ELR (cell line): ENCODE data around the gene MAPK1IP1L.
"Not testable (repeated sequence)": the region's sequence is repeated elsewhere in the genome, so short reads cannot be mapped to it uniquely, and the experiment has no call there.

Source experiments
- DNase-seq: peaks from one replicate; pipeline ENCODE4 v3.0.0-alpha.2; 2015; ENCODE audit warnings: low read depth

MAPK1IP1L gene

DNA sequence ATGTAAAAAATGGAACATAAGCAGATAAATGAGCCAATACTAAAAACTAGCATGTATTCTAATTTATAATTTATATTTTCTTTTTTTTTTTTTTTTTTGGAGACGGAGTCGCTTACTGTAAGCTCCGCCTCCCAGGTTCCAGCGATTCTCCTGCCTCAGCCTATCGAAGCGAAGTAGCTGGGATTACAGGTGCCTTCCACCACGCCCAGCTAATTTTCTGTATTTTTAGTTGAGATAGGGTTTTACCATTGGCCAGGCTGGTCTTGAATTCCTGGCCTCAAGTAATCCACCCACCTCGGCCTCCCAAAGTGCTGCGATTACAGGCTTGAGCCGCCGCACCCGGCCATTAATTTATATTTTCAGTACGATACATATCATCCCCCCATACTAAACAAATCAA is 2.7 kb downstream of the MAPK1IP1L start:
- DNase-seq, result no peak

- DNase-seq, result no peak
These were observed 6.5 kb downstream of the MAPK1IP1L start for GRCh38 chr14:55057919-55058318.

DNA sequence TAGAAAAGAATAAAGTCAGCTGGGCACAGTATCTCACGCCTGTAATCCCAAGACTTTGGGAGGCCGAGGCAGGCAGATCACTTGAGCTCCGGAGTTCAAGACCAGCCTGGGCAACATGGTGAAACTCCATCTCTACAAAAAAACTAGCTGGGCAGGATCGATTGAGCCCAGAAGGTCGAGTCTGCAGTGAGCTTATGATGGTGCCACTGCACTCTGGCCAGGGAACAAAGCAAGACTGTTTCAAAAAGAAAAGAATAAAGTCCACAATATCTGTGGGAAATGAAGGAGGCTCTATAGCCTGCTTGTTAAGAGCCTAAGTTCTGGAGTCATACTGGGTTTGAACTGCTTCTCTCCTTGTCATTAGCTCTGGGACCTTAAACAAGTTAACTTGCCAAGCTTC is 7.9 kb downstream of the MAPK1IP1L start:
- DNase-seq, result no peak

DNA sequence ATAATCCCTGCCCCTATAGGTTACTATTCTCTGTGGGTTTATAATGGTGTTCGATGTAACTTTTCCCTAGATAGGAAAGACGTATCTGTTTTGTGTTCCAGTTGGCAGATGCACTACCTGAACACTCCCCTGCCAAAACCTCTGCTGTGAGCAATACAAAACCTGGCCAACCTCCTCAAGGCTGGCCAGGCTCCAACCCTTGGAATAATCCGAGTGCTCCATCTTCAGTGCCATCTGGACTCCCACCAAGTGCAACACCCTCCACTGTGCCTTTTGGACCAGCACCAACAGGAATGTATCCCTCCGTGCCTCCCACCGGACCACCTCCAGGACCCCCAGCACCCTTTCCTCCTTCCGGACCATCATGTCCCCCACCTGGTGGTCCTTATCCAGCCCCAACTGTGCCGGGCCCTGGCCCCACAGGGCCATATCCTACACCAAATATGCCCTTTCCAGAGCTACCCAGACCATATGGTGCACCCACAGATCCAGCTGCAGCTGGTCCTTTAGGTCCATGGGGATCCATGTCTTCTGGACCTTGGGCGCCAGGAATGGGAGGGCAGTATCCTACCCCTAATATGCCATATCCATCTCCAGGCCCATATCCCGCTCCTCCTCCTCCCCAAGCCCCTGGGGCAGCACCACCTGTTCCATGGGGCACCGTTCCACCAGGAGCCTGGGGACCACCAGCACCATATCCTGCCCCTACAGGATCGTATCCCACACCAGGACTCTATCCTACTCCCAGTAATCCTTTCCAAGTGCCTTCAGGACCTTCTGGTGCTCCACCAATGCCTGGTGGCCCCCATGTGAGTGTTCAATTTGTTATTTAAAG is 11.3 kb downstream of the MAPK1IP1L start:
- DNase-seq, result no peak

DNA sequence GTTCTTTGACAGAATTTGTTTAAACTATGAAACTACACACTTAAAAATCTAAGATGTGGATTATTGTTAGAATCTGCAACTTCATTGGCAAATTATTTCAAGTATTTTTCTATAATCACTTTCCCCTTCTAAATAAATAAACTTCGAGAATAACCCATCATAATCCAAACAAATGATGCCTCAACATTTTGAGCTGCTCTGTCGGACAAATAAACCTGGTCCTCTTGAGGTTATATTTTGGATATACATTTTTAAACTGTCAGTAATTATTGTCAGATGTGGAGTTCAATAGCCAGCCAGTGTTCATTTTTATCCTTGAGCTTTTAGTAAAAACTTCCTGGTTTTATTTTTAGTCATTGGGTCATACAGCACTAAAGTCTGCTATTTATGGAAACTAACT is 13.4 kb downstream of the MAPK1IP1L start:
- DNase-seq, result not testable (repeated sequence)

- DNase-seq, result no peak
These were observed 14.0 kb downstream of the MAPK1IP1L start for GRCh38 chr14:55065411-55065810.

DNA sequence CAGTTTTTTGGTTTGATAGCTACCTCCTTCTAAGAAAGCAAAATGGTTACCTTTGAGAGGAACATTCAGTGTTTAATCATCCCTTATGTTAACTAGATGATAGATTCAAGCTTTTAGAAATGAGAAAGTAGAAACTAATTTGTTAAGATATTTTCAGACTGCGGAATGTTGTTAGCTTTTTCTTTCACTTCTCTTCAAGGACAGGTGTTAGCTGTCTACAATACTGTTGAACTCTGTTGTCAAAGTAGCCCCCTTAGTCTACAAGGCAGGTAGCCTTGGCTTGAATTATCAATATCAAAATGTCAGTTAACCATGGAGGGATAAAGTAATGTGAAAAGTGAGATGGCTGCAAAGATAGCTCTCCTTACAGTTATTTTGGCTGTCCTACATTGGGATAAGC is 14.8 kb downstream of the MAPK1IP1L start:
- no peak for DNase-seq

DNA sequence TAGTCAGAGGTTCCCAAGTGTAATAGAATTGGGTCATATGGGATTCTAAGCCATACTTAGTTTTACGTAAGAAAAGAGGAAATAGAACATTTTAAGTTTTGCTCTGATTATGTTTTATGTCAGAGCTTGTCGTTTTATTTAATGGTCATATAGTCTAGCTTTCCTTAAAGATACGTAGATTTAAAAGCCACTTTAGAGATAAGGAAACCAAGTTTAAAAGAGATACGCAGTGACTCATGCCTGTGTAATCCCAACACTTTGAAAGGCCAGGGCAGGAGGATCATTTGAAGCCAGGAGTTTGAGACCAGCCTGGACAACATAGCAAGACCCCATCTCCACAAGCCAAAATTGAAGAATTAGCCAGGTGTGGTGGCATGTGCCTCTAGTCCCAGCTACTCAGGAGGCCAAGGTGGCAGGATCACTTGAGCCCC is 19.5 kb downstream of the MAPK1IP1L start:
- DNase-seq, result peak; percentile 56

DNA sequence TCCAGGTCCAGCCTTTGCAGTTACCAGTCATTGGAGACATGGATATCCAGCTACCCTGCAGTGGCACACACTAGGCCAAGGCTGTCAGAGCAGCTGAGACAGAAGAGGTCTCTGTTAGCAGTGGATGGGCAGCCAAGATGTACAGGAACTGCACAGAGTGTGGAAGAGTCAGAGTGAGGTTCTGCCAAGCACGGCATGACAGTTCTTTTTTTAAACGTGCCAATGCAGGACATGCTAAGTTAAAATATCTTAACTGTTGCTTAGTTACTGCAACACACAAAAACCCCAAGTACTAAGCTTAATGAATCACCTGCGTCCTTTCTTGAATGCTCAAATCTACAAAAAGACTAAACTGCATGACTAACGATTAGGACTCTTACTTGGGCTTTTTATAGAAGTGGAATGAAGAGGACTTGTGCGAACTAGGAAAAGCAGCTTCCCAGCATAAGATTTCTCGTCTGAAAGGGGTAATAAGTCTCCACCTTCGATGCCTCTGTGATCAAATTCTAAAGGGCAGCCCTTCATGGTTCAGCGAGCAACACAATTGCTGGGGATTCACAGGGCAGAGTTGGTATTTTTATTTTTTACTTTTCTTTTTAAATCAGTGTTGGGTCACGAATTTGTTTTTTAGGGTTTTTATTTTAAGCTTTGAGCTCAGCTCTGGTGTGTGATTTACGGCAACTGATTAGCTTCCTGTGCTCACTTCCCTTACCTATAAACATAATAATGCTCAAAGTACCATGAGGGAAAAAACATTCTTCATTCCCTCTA is 20.6 kb downstream of the MAPK1IP1L start:
- DNase-seq, result peak; percentile 94

- no peak for DNase-seq
These were observed 22.4 kb downstream of the MAPK1IP1L start for GRCh38 chr14:55073856-55074255.

DNA sequence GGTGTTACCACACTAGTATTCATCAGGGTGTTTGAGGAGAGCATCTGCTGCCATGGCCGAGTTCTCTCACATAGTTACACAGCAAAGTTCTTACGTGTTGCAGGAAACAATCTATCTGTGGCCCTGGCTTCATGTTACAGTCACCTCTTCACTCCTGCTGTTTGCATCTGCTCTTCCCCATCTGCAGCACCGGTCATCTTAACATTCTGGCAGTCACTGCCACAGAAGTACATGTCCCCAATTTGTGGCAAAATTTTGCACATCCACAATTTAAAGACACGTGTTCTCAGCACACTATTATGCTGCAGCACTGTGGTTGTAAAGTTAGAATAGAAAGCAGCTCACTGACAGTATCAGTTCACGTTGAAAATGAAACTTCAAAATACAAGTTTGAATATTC is 23.2 kb downstream of the MAPK1IP1L start:
- peak; percentile 35 for DNase-seq

DNA sequence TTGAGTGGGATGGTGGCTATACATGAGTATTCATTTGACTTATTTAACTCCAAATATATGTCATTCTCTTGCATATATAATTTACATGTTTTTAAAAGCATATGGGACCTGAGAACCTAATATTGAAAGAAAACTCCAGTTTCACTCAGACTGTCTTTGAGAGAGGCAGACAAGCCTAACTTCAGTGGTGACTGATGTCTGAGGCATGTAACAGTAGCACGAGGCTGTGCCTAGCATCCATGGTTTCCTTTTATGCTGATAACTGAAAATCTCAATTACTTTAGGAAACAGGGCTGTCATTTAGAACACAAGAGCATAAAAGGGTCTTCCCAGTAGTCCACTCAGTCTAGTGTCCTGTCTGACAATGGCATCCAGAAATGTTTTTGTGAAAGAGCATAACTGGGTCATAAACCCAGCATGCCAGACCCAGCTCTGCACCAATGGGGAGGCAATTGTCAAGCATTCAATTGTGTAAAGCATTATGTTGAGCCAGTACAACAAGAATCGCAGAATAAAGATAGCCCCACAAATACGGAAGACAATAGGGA is 24.3 kb downstream of the MAPK1IP1L start:
- DNase-seq, result peak; percentile 62

DNA sequence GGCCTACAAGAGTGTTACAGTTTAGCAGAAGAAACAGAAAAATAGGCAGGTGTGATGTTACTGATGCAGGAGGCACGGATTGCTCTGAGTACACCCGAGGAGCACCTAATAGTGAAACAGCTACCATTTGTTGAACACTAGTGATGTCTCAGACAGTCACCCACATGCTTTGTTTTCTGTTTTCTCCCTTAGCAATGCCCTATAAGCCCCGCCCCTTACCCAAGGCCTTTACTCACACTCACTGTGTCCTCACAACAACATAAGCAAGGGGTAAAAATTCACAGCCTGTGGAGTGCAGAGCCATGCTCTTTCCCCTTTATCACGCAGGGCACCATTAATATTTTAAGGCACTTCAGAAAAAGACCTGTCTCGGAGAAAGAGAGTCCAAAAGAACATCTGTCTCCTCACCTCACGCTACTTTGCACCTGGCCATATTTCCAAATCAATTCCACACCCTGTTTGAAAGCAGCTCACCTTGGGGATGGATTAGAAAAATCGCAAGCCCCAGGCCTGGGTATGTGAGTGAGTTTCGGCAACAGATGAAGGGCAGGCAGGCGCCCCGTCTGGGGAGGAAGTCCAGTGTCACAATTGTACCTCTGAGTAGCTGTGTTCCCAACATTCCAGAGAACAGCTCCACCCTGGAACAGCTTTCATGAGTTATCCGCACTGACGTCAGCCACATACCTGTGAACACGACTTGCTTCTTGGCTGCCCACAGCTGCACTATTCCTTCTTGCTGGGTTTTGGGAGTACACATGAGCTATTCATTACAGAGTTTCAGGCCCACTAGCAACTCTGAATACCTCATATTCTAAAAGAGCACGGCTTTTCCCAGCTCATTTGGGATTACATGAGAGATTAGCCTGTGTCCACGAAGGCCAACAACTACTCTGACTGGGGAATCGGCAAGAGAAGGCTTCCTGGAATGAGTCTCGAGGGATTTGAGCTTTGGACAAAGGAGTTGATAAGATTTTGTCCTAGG is 26.0 kb downstream of the MAPK1IP1L start:
- DNase-seq, result peak; percentile 50

DNA sequence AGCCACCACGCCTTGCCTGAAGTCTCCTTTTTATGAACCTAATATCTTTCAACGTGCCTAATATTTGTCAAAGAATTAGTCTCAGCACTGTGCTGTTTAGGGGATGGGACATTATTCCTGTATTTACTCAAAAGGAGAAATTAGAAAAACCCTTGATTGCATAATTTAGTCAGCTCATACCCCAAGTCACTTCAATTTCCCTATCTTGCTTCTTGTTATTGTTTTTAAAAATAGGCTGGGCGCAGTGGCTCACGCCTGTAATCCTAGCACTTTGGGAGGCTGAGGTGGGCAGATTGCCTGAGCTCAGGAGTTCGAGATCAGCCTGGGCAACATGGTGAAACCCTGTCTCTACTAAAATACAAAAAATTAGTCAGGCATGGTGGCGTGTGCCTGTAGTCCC is 28.5 kb downstream of the MAPK1IP1L start:
- not testable (repeated sequence) for DNase-seq

GRCh38 chr14:55084401-55085059 is 33.1 kb downstream of the MAPK1IP1L start:
- no peak for DNase-seq

- DNase-seq, result no peak
These were observed 33.7 kb downstream of the MAPK1IP1L start for GRCh38 chr14:55085060-55085660.

GRCh38 chr14:55086938-55087337 is 35.5 kb downstream of the MAPK1IP1L start:
- no peak for DNase-seq

DNA sequence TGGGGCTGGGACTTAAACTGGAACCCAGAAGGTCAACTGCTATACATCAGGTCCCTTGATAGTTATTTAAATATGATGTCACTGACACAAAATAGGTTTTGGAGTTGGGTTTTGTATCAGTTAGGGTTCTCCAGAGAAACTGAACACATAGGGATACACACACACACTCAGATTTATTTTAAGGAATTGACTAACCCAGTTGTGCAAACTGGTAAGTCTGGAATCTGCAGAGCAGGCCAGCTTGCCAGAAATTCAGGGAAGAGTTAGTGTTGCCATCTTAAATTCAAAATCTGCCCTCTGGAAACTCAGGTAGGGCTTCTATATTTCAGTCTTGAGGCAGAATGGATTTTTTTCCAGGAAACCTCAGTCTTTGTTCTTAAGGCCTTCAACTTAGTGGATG is 36.9 kb downstream of the MAPK1IP1L start:
- no peak for DNase-seq

- DNase-seq, result no peak
These were observed 40.9 kb downstream of the MAPK1IP1L start for GRCh38 chr14:55092341-55092740.

DNA sequence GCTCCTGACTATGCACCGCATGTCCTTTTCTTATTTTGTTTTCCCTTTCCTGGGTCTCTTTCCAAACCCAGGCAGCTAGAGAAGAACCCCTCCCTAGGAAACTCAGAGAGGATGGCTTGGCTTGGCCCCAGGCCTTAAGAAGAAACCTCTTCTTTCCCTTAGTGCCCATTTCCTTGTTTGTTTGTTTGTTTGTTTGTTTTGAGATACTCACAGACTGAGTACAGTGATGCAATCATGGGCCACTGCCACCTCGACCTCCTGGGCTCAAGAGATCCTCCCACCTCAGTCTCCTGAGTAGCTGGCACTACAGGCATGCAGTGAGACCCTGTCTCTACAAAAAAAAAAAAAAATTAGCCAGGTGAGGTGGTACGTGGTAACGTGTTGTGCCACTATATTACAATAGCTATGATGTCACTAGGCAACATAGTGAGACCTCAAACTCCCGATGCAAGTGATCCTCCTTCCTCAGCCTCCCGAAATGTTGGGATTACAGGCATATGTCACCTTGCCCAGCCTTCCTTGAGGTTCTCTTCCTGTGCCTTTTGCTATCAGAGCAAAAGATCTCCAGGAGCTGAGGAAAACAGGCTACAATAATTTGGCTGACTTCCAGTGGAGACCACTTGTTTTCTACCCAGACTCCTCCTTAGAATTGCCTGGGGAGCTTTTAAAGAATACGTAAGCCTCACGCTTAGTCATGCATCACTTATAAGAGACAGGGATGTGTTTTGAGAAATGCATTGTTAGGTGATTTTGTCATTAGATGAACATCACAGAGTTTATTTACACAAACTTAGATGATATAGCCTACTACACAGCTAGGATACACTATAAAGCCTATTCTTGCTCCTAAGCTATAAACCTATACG is 43.1 kb downstream of the MAPK1IP1L start:
- peak; percentile 88 for DNase-seq
